HG03469 (cell line): ENCODE results near the gene NRK.
"Not testable (repeated sequence)": the region's sequence is repeated elsewhere in the genome, so short reads cannot be mapped to it uniquely, and the experiment has no call there.

ENCODE experiments used
- ATAC-seq: cut with Tn5 transposase; IDR thresholded peaks from one replicate; pipeline ENCODE4 v1.9.1; 2021; ENCODE audit warnings: mild to moderate bottlenecking, moderate library complexity, moderate number of reproducible peaks; ENCODE audit not compliant: unreplicated experiment

The NRK gene, protein sequence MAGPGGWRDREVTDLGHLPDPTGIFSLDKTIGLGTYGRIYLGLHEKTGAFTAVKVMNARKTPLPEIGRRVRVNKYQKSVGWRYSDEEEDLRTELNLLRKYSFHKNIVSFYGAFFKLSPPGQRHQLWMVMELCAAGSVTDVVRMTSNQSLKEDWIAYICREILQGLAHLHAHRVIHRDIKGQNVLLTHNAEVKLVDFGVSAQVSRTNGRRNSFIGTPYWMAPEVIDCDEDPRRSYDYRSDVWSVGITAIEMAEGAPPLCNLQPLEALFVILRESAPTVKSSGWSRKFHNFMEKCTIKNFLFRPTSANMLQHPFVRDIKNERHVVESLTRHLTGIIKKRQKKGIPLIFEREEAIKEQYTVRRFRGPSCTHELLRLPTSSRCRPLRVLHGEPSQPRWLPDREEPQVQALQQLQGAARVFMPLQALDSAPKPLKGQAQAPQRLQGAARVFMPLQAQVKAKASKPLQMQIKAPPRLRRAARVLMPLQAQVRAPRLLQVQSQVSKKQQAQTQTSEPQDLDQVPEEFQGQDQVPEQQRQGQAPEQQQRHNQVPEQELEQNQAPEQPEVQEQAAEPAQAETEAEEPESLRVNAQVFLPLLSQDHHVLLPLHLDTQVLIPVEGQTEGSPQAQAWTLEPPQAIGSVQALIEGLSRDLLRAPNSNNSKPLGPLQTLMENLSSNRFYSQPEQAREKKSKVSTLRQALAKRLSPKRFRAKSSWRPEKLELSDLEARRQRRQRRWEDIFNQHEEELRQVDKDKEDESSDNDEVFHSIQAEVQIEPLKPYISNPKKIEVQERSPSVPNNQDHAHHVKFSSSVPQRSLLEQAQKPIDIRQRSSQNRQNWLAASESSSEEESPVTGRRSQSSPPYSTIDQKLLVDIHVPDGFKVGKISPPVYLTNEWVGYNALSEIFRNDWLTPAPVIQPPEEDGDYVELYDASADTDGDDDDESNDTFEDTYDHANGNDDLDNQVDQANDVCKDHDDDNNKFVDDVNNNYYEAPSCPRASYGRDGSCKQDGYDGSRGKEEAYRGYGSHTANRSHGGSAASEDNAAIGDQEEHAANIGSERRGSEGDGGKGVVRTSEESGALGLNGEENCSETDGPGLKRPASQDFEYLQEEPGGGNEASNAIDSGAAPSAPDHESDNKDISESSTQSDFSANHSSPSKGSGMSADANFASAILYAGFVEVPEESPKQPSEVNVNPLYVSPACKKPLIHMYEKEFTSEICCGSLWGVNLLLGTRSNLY (N-terminal part only)

DNA sequence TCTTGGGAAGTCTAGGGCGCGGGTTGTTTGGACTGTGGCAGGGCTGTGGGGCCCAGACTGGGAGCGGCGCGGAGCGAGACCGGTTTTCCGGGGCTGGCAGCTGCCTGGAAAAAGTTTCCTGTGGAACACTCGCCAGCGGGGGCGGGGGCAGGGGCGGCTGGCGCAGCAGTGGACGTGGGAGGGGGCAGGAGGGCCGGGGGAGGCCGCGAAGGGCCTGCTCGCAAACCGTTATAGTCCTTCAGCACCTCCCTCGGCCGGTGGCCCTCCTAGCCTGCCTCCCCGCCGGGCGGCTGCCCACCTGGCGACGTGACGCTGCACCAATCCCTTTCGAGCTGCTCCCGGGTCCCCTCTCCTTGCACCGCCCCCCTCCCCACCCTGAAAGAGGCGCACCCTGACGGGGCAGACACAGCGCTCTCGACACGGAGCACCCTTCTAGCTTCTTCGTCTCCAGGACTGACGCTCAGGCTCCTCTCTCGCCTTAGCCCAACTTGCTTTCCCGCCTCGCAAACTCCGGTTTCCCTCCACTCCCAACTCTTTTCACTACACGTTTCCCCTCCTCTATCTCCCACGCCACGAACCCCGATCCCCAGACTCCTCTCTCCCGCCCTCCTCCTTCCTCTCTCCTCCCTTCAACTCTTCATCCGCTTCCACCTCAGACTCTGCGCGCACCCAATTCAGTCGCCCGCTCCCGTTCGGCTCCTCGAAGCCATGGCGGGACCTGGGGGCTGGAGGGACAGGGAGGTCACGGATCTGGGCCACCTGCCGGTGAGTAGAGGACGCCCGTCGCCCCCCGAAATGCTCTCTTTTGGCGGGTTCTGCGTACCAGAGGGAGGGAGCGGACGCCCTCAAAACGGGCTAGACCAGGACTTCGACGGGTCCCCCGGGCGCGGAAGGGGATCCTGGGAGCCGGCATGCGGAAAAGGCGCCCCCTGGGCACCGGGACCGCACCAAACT lies at the start of gene NRK:
Gene NRK, plus strand, starts transcription at position 402 of the 954 bp plus-strand sequence. Its CDS starts 307 bp downstream, at position 709.
- ATAC-seq: no peak

- no peak for ATAC-seq
Measured at GRCh38 chrX:105773801-105774200, 48.5 kb upstream of the NRK start.

GRCh38 chrX:105775679-105776078 lies 46.7 kb upstream of the NRK start:
- ATAC-seq: no peak

GRCh38 chrX:105781804-105782203 lies 40.5 kb upstream of the NRK start:
- ATAC-seq: no peak

DNA sequence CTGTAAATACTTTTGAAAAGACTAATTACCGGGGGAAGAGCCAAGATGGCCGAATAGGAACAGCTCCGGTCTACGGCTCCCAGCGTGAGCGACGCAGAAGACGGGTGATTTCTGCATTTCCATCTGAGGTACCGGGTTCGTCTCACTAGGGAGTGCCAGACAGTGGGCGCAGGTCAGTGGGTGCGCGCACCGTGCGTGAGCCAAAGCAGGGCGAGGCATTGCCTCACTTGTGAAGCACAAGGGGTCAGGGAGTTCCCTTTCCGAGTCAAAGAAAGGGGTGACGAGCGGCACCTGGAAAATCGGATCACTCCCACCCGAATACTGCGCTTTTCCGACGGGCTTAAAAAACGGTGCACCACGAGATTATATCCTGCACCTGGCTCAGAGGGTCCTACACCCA lies 25.5 kb upstream of the NRK start:
- not testable (repeated sequence) for ATAC-seq

GRCh38 chrX:105803891-105804290 lies 18.4 kb upstream of the NRK start:
- no peak for ATAC-seq

DNA sequence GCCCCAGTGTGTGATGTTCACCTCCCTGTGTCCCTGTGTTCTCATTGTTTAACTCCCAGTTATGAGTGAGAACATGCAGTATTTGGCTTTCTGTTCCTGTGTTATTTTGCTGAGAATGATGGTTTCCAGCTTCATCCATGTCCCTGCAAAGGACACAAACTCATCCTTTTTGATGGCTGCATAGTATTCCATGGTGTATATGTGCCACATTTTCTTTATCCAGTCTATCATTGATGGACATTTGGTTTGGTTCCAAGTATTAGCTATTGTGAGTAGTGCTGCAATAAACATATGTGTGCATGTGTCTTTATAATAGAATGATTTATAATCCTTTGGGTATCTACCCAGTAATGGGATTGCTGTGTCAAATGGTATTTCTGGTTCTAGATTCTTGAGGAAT lies 16.7 kb upstream of the NRK start:
- ATAC-seq: not testable (repeated sequence)

GRCh38 chrX:105816517-105816916 lies 5.8 kb upstream of the NRK start:
- ATAC-seq: no peak

GRCh38 chrX:105820247-105820646 lies 2.1 kb upstream of the NRK start:
- no peak for ATAC-seq

GRCh38 chrX:105821471-105822121 lies 743 bp upstream of the NRK start:
- no peak for ATAC-seq

GRCh38 chrX:105823092-105823455 lies 735 bp downstream of the NRK start:
- ATAC-seq: no peak

GRCh38 chrX:105829011-105829410 lies 6.7 kb downstream of the NRK start:
- ATAC-seq: no peak

- no peak for ATAC-seq
Measured at GRCh38 chrX:105837232-105837631, 14.9 kb downstream of the NRK start.

- ATAC-seq: no peak
Measured at GRCh38 chrX:105845631-105846030, 23.3 kb downstream of the NRK start.

- not testable (repeated sequence) for ATAC-seq
Measured at GRCh38 chrX:105850100-105850499, 27.8 kb downstream of the NRK start.

DNA sequence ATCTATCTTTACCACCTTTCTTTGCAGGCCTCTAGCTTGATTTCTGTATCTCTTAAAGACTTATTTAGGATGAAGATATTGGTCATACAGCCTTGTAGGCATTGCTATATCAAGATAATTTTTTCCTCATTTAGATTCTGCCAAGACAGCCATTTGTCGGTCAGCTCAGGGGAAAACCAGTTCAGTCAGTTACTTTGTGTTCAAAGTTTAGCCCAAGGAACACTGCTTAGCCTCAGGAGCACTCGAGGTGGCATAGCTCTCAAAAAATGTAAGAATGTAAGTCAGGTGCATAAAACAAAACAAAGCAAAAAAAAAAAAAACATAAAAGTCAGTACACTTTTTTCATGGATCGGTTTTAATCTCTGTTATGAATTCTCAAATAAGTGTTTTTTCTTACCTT lies 43.4 kb downstream of the NRK start:
- ATAC-seq: no peak

- no peak for ATAC-seq
Measured at GRCh38 chrX:105869701-105870100, 47.4 kb downstream of the NRK start.

DNA sequence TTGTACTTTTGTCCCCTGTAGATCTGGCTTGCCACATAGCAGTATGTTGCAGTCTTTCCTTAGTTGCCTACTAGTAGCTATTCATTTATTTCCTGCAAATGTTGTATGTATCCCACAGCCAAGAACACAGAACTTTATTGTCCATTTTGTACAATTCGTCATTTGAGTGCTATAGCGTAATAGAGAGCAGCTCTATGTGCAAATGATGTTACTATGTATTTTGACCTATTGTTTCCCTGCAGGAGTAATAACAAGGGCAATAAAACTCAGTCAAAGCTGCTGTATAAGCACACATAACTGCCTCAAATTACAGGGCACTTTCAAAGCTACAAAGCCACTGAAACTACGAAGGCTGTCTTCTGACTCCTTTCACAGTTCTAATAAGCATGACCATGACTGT lies 48.1 kb downstream of the NRK start:
- no peak for ATAC-seq

DNA sequence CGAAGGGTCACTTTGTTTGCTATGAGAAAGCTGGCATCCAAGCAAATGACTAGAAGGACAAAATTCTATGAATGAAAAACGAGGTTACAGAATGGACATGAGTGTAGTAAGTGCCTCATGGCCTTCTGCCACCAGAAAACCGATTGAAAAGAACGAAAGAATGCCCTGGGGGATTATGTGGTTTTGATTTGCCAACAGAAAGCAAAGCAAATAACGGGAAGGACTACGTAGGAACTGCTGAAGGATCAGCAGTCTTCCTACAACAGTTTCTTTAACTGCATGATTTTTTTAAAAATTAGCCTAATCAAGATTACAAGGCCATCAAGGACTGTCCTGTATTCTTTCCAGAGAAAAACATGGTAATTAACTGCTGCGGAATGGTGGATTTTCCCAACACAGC lies 50.6 kb downstream of the NRK start:
- ATAC-seq: no peak

DNA sequence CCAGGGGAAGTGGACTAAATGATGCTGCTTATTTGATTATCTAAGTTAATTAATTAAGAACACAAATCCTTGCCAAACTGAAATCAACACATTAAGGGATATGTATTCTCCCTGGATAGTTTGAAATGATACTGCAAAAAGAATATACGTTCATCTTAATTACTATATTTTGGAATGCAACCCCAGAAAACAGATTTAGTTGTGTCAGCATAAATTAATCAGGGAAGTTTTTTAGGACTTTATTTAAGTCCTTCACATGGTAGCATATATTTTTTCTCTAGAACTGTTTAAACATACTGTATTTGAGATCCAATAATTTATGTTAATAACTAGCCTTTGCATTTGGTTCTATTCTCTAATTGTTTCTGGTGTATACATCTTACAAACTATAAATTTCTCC lies 52.5 kb downstream of the NRK start:
- no peak for ATAC-seq
